Measurements from ENCODE around the gene PARP6. TPM values are rescaled to one million over a fixed set of nuclear protein-coding genes. Genes with fewer than 3 reads are reported as not detected.

PARP6 gene, protein sequence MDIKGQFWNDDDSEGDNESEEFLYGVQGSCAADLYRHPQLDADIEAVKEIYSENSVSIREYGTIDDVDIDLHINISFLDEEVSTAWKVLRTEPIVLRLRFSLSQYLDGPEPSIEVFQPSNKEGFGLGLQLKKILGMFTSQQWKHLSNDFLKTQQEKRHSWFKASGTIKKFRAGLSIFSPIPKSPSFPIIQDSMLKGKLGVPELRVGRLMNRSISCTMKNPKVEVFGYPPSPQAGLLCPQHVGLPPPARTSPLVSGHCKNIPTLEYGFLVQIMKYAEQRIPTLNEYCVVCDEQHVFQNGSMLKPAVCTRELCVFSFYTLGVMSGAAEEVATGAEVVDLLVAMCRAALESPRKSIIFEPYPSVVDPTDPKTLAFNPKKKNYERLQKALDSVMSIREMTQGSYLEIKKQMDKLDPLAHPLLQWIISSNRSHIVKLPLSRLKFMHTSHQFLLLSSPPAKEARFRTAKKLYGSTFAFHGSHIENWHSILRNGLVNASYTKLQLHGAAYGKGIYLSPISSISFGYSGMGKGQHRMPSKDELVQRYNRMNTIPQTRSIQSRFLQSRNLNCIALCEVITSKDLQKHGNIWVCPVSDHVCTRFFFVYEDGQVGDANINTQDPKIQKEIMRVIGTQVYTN
- total RNA-seq (54.7 TPM), polyA plus RNA-seq (ENCODE audit: insufficient read depth in 1 of 8, insufficient read length in 8 of 8, low replicate concordance in 1 of 8) (10 to 100 TPM; 39.0 to 64.2 (median 50.5) TPM)
- long read RNA-seq, donor 1, partial matches to known transcripts: 0 of 3 reads
- long read RNA-seq, donor 1, other reads (novel, unspliced or antisense): 0 of 3 reads
- long read RNA-seq, donor 2: 0 reads
- long read RNA-seq, donor 3, partial matches to known transcripts: 0 of 1 reads
- long read RNA-seq, donor 3, other reads (novel, unspliced or antisense): 0 of 1 reads
- long read RNA-seq, donor 4: 0 reads
- long read RNA-seq, donor 5, partial matches to known transcripts: 0 of 2 reads
- long read RNA-seq, donor 5, other reads (novel, unspliced or antisense): 0 of 2 reads
- long read RNA-seq, donor 6, partial matches to known transcripts: 0 of 2 reads
- long read RNA-seq, donor 6, other reads (novel, unspliced or antisense): 0 of 2 reads
- long read RNA-seq, donor 7: 0 reads
- long read RNA-seq, donor 8: 0 reads
- long read RNA-seq, donor 9, partial matches to known transcripts: 0 of 1 reads
- long read RNA-seq, donor 9, other reads (novel, unspliced or antisense): 0 of 1 reads
- long read RNA-seq, donor 10, partial matches to known transcripts: 0 of 1 reads
- long read RNA-seq, donor 10, other reads (novel, unspliced or antisense): 0 of 1 reads
- long read RNA-seq, donor 11: 0 reads

- 0% methylated on average over 78 of the region's 82 CpGs for WGBS (ENCODE audit: insufficient coverage)
- no peaks in the 10 kb centered on the region for H3K9me3 ChIP-seq (replicated peaks; ENCODE audit: control insufficient read depth, low read depth, low read length)
- no peaks in the 10 kb centered on the region for H3K27me3 ChIP-seq (ENCODE audit: control insufficient read depth, insufficient read depth, low read length)
- peaks cover 15% of the 10 kb centered on the region for H3K4me1 ChIP-seq (ENCODE audit: control insufficient read depth, insufficient read depth, low read length)
- peak within 1 kb of the TSS; percentile 94 for H3K27ac ChIP-seq (ENCODE audit: low read length)
- peak within 1 kb of the TSS; percentile 92 for H3K4me3 ChIP-seq (ENCODE audit: low read length)
- peak; percentile 100 for DNase-seq
- H3K36me3 ChIP-seq (ENCODE audit: control insufficient read depth, insufficient read depth, low read length): peaks cover 15% of the 10 kb centered on the region
These were observed at the start of gene PARP6 for GRCh38 chr15:72272213-72272996. TSS of gene PARP6 (minus strand) at chr15:72272554. CDS start at chr15:72267477, 5,077 bp downstream.

DNA sequence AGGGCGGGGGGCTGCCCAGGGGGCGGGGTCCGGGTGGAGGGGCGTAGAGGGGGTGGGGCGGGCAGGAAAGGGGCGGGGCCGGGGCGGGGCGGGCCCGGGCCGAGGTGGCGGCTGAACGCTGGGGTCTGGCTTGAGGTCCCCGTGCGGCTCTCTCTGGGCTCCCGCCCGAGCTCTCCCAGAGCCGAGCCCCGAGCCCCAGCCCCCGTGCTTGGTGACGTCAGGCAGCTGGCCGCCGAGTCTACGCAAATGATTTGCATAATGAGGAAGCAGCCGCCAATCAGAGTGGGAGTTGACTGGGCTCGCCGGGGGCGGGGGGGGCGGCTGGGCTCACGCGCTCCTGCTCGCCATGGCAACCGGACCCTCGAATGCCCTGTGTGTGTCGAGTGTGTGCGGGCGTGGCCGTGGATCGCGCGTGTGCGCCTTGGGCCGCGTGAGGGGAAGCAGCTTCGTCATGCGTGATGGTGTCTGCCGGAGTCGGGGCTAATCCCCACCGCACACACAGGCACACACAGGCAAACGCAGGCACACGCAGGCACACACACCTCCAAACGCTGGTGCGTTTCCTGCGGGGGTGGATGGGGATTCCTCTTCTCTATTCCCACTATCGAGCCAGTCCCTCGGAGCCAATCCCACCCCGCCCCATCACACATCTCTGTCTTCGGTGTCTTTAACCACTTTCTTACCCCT lies 47.8 kb upstream of the PARP6 start, which contains the start of gene CELF6:
TSS of gene CELF6 (minus strand) at position 173 of the 687 bp plus-strand sequence. CDS start 283 bp downstream, outside the sequence.
- Histone ChIP-seq H3K9me3 (replicated peaks; ENCODE audit: control insufficient read depth, low read depth, low read length) (peaks cover 2% of the 10 kb centered on the region), H3K27ac (ENCODE audit: low read length) (no peak within 1 kb of the TSS), H3K4me3 (ENCODE audit: low read length) (peak within 1 kb of the TSS; percentile 46), H3K36me3 (ENCODE audit: control insufficient read depth, insufficient read depth, low read length) (no peaks in the 10 kb centered on the region), H3K27me3 (ENCODE audit: control insufficient read depth, insufficient read depth, low read length) (peaks cover 8% of the 10 kb centered on the region), H3K4me1 (ENCODE audit: control insufficient read depth, insufficient read depth, low read length) (peaks cover 11% of the 10 kb centered on the region)
- peak; percentile 86 for DNase-seq
- under 1% methylated on average over 34 of the region's 58 CpGs for WGBS (ENCODE audit: insufficient coverage)

DNA sequence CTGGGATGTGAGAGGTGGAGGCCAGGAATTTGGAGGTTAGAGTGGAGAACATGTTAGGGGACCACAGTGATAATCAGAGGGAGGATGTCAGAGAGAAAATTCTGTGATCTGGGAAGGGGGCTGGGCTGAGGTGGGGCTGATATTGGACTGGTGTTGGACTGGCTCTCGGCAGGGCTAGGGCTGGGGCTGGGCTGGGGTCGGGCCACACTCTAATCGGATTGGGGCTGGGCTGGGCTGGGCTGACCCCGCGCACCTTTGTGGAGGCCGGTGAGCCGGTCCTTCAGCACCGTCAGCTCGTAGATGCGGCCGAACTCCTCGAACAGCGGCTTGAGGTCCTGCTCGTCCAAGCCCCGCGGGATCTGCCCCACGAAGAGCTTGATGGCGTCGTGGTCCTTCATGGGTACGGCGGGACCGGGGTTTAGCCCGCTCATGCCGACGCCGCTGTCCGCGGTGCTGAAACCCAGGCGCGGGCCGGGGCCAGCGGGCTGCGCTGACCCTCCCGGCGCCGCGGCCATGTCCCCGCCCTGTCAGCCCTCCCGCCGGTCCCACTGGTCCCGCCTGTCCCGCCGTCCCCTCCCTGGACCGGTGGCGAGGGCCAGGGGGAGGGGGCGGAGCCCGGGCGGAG lies 47.1 kb upstream of the PARP6 start:
- WGBS (ENCODE audit: insufficient coverage): 5% methylated on average over 40 of the region's 48 CpGs
- no peaks in the 10 kb centered on the region for H3K36me3 ChIP-seq (ENCODE audit: control insufficient read depth, insufficient read depth, low read length)
- peaks cover 11% of the 10 kb centered on the region for H3K4me1 ChIP-seq (ENCODE audit: control insufficient read depth, insufficient read depth, low read length)
- no peak overlapping the region for H3K4me3 ChIP-seq (ENCODE audit: low read length)
- peaks cover 8% of the 10 kb centered on the region for H3K27me3 ChIP-seq (ENCODE audit: control insufficient read depth, insufficient read depth, low read length)
- H3K27ac ChIP-seq (ENCODE audit: low read length): no peak overlapping the region
- DNase-seq: peak; percentile 85
- peaks cover 2% of the 10 kb centered on the region for H3K9me3 ChIP-seq (replicated peaks; ENCODE audit: control insufficient read depth, low read depth, low read length)

GRCh38 chr15:72318408-72318942 lies 46.1 kb upstream of the PARP6 start:
- Histone ChIP-seq H3K4me3 (ENCODE audit: low read length) (no peak overlapping the region), H3K36me3 (ENCODE audit: control insufficient read depth, insufficient read depth, low read length) (no peaks in the 10 kb centered on the region), H3K4me1 (ENCODE audit: control insufficient read depth, insufficient read depth, low read length) (peaks cover 11% of the 10 kb centered on the region), H3K27me3 (ENCODE audit: control insufficient read depth, insufficient read depth, low read length) (peaks cover 8% of the 10 kb centered on the region), H3K9me3 (replicated peaks; ENCODE audit: control insufficient read depth, low read depth, low read length) (no peaks in the 10 kb centered on the region), H3K27ac (ENCODE audit: low read length) (no peak overlapping the region)
- no CpG with 5 or more reads among the region's 2 CpGs for WGBS (ENCODE audit: insufficient coverage)
- no peak for DNase-seq

DNA sequence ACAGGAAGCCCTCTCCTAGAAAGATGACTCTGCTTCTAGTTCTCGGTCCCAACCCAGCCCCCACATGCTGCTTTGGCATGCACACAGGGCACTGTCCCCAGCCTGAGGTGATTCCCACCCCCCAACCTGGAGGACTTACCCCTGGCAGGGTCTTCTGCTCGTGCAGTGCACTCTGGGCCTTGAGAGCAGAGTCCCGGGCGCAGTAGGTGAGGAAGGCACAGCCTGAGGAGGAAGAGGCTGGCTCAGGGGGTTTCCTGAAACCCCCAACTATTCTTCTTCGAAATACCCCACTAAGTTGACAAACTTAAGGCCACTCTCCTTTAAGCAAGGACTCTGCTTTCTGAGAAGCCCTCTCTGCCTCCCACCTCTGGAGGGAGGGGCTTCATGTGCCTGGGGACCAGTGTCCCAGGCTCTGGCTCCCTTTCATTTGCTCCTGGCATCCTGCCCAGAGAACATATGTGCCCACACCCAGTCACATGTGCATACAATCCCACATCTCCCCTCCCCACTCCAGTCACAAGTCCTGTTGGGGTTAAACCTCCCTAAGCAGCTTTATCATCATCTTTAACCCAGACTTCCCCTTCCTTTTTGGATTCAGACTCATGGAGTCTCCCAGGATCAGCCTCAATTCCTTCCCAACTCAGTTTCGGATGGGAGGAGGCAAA lies 43.5 kb upstream of the PARP6 start:
- no peak overlapping the region for H3K27ac ChIP-seq (ENCODE audit: low read length)
- peak; percentile 43 for DNase-seq
- H3K36me3 ChIP-seq (ENCODE audit: control insufficient read depth, insufficient read depth, low read length): no peaks in the 10 kb centered on the region
- H3K9me3 ChIP-seq (replicated peaks; ENCODE audit: control insufficient read depth, low read depth, low read length): no peaks in the 10 kb centered on the region
- H3K27me3 ChIP-seq (ENCODE audit: control insufficient read depth, insufficient read depth, low read length): peaks cover 8% of the 10 kb centered on the region
- H3K4me1 ChIP-seq (ENCODE audit: control insufficient read depth, insufficient read depth, low read length): peaks cover 11% of the 10 kb centered on the region
- no CpG with 5 or more reads among the region's 6 CpGs for WGBS (ENCODE audit: insufficient coverage)
- no peak overlapping the region for H3K4me3 ChIP-seq (ENCODE audit: low read length)

- no peaks in the 10 kb centered on the region for H3K4me1 ChIP-seq (ENCODE audit: control insufficient read depth, insufficient read depth, low read length)
- H3K36me3 ChIP-seq (ENCODE audit: control insufficient read depth, insufficient read depth, low read length): no peaks in the 10 kb centered on the region
- WGBS (ENCODE audit: insufficient coverage): no CpG with 5 or more reads among the region's 2 CpGs
- no peak for DNase-seq
- H3K27me3 ChIP-seq (ENCODE audit: control insufficient read depth, insufficient read depth, low read length): peaks cover 6% of the 10 kb centered on the region
- H3K9me3 ChIP-seq (replicated peaks; ENCODE audit: control insufficient read depth, low read depth, low read length): no peaks in the 10 kb centered on the region
- H3K4me3 ChIP-seq (ENCODE audit: low read length): no peak overlapping the region
- H3K27ac ChIP-seq (ENCODE audit: low read length): no peak overlapping the region
These were observed 41.5 kb upstream of the PARP6 start for GRCh38 chr15:72313881-72314280.

DNA sequence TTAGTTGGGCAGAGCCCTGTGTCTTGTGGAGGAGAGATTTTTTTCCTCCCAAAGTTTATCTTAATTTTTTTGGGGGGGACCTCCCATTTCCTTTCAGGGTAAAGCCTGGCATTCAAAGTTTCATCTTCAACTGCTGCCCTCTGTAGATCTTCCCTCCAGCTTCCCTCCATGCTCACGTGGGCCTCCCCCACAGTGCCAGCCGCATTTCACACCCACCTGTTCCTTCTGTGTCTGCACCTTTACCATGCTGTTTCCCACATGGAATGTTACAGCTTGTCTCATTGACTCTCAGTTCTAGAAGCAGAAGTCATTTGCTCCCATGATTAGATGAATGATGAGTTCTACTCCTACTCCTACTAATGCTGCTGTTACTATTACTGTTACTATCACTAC lies 41.1 kb upstream of the PARP6 start:
- Histone ChIP-seq H3K27me3 (ENCODE audit: control insufficient read depth, insufficient read depth, low read length) (peaks cover 6% of the 10 kb centered on the region), H3K4me3 (ENCODE audit: low read length) (no peak overlapping the region), H3K27ac (ENCODE audit: low read length) (no peak overlapping the region), H3K4me1 (ENCODE audit: control insufficient read depth, insufficient read depth, low read length) (no peaks in the 10 kb centered on the region), H3K9me3 (replicated peaks; ENCODE audit: control insufficient read depth, low read depth, low read length) (no peaks in the 10 kb centered on the region), H3K36me3 (ENCODE audit: control insufficient read depth, insufficient read depth, low read length) (no peaks in the 10 kb centered on the region)
- no peak for DNase-seq
- 71% methylated on average over 2 of the region's 2 CpGs for WGBS (ENCODE audit: insufficient coverage)
